Smooth muscle cell of the brain vasculature (primary cell): ENCODE data around the gene DQX1.

Experiments
- DNase-seq: peaks from one replicate; pipeline ENCODE4 v3.0.0-alpha.2; 2012; ENCODE audit warnings: low read depth, low spot score

The DQX1 gene

GRCh38 chr2:74554820-74555531 lies 28.9 kb upstream of the DQX1 start:
- DNase-seq, result no peak

GRCh38 chr2:74553892-74554819 lies 28.1 kb upstream of the DQX1 start, which contains the start of the genes DOK1 and LOXL3:
Gene DOK1 (plus strand): TSS chr2:74554720. CDS start chr2:74554755, 35 bp downstream.
Gene LOXL3 (minus strand): TSS chr2:74553942. CDS start chr2:74552634, 1,308 bp downstream.
- peak; percentile 66 for DNase-seq

GRCh38 chr2:74552914-74553811 lies 27.1 kb upstream of the DQX1 start:
- DNase-seq, result no peak

DNA sequence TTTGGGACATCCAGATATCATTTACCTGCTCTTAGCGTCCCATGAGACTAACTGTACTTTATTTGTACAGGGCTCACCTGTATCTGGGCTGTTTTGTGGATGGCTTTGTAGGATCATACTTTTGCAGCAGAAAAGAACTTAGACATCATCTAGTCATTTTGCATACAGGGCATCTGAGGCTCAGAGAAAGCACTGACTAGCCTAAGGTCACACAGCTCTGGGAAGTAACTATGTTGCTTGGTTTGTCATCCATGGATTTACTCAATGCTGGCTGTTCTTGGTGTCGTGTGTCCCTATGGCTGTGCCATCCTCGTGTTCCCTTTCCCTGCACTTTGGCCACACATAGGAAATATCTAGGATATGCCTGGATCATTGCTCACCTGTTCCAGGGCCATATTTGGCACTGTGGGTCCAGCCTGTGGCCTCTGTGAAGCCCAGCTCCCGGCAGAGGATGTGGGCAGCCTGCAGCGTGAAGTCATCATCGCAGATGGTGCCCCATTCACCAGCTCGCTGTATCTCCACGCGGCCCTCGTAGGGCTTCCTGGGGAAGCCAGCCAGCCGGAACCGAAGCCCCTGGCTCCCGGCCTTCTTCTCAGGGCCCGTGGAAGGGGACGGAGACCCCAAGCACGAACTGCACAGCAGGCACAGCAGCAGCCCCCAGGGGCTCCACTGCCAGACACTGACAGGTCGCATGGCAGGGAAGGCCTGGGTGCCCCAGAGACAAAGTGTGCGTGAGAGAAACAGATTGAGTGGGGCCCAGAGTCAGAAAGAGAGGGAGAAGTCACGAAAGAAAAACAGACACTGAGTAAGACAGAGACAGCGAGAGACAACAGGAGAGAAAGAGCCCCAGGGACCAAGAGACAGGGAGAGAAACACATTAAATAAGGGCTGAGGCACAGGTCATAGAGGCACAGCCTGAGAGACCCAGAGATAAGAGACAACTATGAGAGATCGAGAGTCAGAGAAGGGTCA lies 26.2 kb upstream of the DQX1 start:
- no peak for DNase-seq

DNA sequence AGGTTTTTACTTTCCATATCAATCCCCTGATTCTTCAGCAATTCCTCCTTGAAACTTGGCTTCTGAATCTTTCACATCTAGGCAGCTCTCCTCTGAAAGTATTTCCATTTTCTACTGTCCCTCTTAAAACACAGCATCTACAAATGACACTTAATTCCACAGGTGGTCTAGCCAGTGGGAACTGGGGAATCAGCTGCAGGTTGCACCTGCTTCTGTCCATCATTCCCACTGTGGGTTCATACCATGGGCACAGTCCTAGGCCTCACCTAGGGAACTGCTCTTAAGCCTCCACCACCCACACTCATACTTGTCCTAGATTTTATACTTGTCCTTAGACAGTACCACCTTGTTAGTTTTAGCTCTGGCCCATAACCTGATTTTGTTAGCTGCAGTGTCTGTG lies 25.5 kb upstream of the DQX1 start:
- no peak for DNase-seq

GRCh38 chr2:74550231-74550630 lies 24.2 kb upstream of the DQX1 start:
- DNase-seq, result no peak

DNA sequence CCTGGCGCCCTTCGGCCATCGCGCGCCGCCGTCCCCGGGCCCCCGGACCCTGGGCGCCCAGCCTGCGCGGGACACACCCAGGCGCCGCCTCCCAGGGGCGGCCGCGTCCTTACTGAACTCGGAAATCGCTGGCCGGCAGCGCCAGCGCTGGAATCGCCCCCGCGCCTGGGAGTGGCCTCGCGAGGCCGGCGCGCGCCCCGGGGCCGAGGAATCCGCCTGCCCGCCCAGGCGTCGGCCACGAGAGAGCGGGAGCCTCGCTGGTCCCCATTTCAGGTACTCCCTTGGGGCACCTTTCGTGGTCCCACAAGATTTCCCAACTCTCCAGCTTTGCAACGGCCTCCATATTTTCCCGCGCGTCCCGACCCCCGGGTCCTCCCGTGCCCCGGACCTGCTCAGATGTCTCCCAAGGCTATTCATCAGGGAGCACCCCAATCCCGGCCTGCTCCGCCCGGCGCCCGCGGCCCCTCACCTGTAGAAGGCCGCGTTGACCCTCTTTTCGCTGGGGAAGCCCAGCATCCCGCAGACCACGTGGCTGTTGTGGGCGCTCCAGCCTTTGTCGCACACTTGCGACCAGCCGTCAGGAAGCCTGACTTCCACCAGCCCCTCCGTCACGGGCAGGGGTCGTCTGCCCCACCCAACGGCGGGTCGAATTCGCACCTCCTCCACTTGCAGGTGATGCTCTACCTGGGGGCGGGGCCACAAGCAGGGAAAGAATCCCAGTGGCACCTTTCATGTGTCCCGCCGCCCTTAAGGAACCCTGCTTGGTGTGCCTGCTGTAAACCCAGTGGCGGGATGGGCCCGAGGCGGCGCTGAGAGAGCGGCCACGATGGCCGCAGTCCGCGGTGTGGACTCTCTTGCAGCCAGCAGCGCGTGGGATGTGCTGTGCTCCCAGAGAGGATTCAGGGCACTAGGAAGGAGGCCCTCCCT lies 23.1 kb upstream of the DQX1 start:
- no peak for DNase-seq

- DNase-seq, result no peak
Measured at GRCh38 chr2:74548285-74548899, 22.4 kb upstream of the DQX1 start.

DNA sequence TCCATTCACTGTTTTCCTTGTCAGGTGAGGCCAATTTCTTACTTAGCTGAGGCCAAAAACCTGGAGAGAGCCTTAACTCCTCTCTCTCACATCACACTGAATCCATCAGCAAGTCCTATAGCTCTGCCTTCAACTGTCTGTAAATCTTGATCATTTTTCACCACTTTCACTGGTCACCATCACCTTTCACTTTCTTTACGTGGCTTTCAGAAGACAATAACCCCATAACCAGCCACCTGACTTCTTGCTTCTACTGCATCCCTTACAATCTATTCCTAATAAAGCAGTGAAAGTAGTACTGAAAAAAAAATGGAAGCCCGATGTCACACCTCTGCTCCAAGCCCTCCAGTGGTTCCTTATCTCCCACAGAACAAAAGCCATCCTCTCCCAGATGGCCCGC lies 20.0 kb upstream of the DQX1 start:
- DNase-seq, result no peak

DNA sequence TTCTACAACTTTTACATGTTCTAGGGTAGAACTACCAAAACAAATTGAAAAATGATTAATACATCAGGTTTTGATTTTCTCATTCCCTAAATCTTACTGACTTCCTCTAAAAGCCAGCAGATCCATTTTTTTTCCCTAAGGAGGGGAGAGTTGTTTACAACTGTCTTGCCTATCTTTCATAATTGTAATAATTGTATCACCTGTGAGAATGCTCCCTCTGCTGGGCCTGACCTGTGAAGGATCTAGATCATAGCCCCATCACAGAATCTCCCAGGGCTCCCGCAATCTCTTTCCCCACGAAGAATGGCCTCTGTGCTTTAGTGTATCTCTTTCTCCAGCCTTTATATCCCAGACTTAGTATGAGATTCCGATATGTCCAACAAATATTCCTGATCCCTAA lies 18.6 kb upstream of the DQX1 start:
- DNase-seq, result no peak

- no peak for DNase-seq
Measured at GRCh38 chr2:74542978-74543377, 16.9 kb upstream of the DQX1 start.

DNA sequence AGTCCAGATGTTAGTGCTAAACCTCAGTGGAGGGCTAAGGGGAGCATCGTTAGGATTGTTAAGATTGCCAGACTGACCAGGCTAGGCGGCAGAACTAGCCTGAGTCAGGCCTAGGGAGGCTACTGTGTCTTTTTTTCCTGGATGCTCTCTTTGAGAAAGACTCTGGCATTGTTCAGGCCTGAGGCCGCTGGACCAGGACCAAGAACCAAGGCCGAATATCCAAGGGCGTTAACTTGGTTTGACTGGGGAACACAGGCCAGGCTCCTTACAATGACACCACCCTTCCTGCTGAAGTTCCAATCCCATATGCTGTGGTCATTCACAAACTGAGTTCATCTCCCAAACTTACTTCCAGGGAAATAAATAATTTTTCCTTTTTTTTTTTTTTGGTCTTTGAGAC lies 14.3 kb upstream of the DQX1 start:
- no peak for DNase-seq

GRCh38 chr2:74538881-74539339 lies 12.9 kb upstream of the DQX1 start:
- DNase-seq, result no peak

DNA sequence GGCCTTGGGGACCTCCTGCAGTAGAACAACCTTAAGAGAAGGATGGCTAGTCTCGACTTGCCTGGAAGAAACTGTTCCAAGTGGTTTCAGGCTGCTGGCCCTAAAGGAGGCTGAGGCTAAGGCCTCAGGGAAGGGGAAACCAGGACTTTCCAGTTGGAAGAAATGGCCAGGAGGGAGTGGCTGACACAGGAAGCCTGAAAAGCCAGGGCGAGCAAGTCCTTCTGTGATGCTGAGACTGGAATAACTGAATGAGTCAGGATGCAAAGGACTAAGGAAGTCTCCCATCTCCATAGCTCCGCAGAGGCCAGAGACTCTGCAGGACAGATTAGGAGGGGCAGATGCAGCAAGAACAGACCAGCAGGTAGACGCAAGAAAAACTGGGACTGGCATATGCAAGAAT lies 11.1 kb upstream of the DQX1 start:
- no peak for DNase-seq

DNA sequence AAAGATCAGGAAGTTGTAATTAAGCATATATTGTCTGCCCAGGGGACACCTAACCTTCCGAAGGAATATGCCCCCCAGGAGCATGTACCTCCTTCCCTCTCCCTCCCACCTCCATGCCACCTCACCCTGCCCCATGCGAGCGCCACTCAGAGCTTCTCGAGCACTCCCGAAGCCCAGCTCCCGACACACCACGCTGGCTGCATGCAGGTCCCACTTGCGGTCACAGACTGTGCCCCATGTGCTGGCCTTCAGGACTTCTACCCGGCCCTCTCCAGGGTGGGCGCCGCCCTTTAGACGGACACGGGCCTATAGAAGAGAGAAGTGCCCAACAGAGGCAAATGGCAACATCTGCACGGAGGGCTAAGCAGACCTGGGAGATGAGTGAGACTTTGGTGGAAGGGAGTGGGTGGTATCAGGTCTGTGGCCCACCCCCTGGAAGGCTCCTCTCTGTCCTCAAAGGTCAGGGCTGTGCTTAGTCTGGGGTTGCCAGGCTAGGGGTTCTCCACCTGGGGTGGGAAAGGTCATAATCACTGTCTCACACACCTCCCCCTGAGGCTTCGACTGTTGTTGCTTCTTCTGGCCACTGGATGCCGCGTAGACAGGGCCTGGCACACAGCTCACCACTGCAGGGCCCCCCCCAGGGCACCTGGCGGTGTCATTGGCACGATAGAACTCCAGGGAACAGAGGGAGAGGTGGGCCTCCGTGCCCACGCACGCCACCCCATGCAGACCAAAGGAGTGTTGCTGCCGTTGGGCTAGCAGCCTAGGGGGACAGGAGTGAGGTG lies 10.3 kb upstream of the DQX1 start:
- DNase-seq, result no peak

GRCh38 chr2:74535440-74535965 lies 9.5 kb upstream of the DQX1 start:
- no peak for DNase-seq

DNA sequence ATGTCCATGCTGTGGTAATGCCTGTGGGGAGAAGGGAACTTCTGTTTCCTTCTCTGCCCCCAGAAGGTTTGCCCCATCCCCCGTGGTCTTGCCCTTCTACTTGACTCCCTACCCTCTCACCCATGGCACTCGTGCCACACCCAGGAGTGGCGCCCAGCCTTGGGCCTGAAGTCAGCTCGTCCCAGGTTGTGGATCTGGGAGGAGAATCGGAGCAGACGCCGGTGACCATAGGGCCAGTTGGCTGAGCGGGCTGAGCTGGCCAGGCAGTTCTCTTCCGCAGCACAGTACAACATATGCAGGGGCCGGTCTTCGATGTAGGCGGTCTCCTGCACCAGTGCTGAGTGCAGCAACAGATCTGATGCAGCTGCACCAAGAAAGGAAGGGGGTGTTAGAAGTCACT lies 8.4 kb upstream of the DQX1 start:
- DNase-seq, result no peak

DNA sequence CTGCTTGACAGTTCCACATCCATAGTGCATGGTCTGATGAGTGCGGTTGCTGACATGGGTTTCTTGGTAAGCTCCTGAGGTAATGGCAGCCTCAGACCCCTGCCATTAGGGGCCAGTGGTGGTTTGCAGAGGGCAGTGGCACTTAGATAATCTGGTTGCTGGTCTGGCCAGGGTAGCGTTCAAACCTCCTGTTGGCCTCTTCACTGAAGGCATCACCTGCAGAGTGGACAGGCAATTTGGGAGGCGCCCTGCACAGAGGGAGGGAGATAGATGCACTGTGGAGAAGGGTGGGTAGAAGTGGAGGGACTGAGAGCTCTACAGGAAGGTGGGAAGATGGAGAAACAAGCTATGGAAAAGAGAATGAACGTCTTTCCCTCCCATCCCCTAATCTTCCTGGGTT lies 7.4 kb upstream of the DQX1 start:
- no peak for DNase-seq
